AG04450 (cell line): ENCODE measurements around the gene NFIC. TPM values are rescaled to one million over a fixed set of nuclear protein-coding genes. Genes with fewer than 3 reads are reported as not detected.

Experiments
- CTCF ChIA-PET: fragments of 300-600, 350-600 bp; formaldehyde crosslinking; extraction: SDS; loops from one replicate; lab custom pipeline; 2022; ENCODE audit warnings: antibody characterized with exemption, inconsistent platforms; lab: Charles Lee
- POLR2A ChIA-PET: fragments of 350-600 bp; formaldehyde crosslinking; extraction: SDS; loops from one replicate; lab custom pipeline; 2021; ENCODE audit warnings: antibody characterized with exemption, inconsistent platforms; lab: Yijun Ruan, JAX
- DNase-seq: peaks from one replicate; pipeline ENCODE4 v3.0.0-alpha.2; 2011; ENCODE audit warnings: low read depth, low spot score
- H3K27ac ChIP-seq: one replicate; pipeline ENCODE4 v1.5.1; 2012; ENCODE audit warnings: low read depth, low read length, control low read depth
- H3K27me3 ChIP-seq: one replicate; pipeline ENCODE4 v1.6.0; 2012; ENCODE audit warnings: low read length; ENCODE audit not compliant: control insufficient read depth, insufficient read depth
- H3K4me3 ChIP-seq: 2 replicates; pipeline ENCODE4 v1.5.1; 2011; ENCODE audit warnings: mild to moderate bottlenecking, low read depth, low read length, control low read depth
- H3K9me3 ChIP-seq: 2 replicates; pipeline ENCODE4 v1.5.1; 2012; ENCODE audit warnings: low read length; ENCODE audit not compliant: control insufficient read depth, insufficient read depth
- CTCF ChIP-seq: IDR thresholded peaks from 2 replicates; pipeline ENCODE4 v1.5.1; 2011; ENCODE audit warnings: low read depth, low read length, control low read depth, inconsistent platforms
- polyA plus RNA-seq: library from polyadenylated mRNA; depleted of rRNA; stranded (reverse); fragments of >200 nt; gene quantifications from 2 replicates; pipeline ENCODE4 v1.2.3, GENCODE V29; 2011

The NFIC gene
- polyA plus RNA-seq, 1 experiment, result 3.9 TPM

DNA sequence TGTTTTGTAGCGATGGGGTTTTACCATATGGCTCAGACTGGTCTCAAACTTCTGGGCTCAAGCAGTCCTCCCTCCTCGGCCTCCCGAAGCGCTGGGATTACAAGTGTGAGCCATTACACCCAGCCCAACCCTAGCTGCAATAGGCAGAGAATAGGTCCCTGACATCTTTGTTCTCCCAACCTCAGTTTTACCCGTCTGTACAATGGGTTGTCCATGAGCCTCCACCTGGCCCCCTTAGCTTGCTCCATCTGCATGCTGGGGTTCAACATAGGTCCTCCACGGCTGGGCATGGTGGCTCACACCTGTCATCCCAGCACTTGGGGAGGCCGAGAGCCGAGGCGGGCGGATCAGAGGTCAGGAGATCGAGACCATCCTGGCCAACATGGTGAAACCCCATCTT, 14.4 kb downstream of the NFIC start:
- CTCF ChIA-PET, result no interaction called here
- no peak overlapping the region for H3K27ac ChIP-seq

GRCh38 chr19:3381701-3382372, 15.5 kb downstream of the NFIC start:
- CTCF ChIA-PET, result no interaction called here

More for the DNA sequence above, 14.4 kb downstream of the NFIC start:
- Histone ChIP-seq H3K4me3 (no peak overlapping the region), H3K9me3 (no peaks in the 10 kb centered on the region; the same call in 1 of the 2 replicates), H3K27me3 (no peaks in the 10 kb centered on the region)
- TF ChIP-seq CTCF, result no peak
- no peak for DNase-seq
- POLR2A ChIA-PET, result interaction anchor here (0.7 kb wide), 1 partner anchor 15 kb away, joined by 5 read pairs; no protein-coding TSS in a partner anchor

GRCh38 chr19:3382460-3383100, 16.2 kb downstream of the NFIC start:
- H3K27me3 ChIP-seq, result no peaks in the 10 kb centered on the region
- ChIA-PET CTCF (interaction anchor here (2.6 kb wide), 1 partner anchor 47 kb away, joined by 19 read pairs; no protein-coding TSS in a partner anchor), POLR2A (interaction anchor here (1.2 kb wide), 1 partner anchor 9 kb away, joined by 5 read pairs; no protein-coding TSS in a partner anchor)
- no peak for TF ChIP-seq CTCF
- no peak overlapping the region for H3K4me3 ChIP-seq
- no peak for DNase-seq
- H3K9me3 ChIP-seq, result no peaks in the 10 kb centered on the region; the same call in 1 of the 2 replicates
- H3K27ac ChIP-seq, result no peak overlapping the region

More at GRCh38 chr19:3381701-3382372, 15.5 kb downstream of the NFIC start:
- POLR2A ChIA-PET, result no interaction called here
- no peak for TF ChIP-seq CTCF
- H3K4me3 ChIP-seq, result no peak overlapping the region
- no peak for DNase-seq
- no peaks in the 10 kb centered on the region; the same call in 1 of the 2 replicates for H3K9me3 ChIP-seq
- no peak overlapping the region for H3K27ac ChIP-seq
- no peaks in the 10 kb centered on the region for H3K27me3 ChIP-seq

GRCh38 chr19:3383121-3383722, 16.8 kb downstream of the NFIC start:
- Histone ChIP-seq H3K27ac (peak overlapping the region; percentile 21), H3K4me3 (no peak overlapping the region), H3K27me3 (no peaks in the 10 kb centered on the region), H3K9me3 (no peaks in the 10 kb centered on the region; the same call in 1 of the 2 replicates)
- ChIA-PET POLR2A (interaction anchor here (0.6 to 1.2 kb wide), 2 partner anchors 8 to 16 kb away, joined by 4 to 5 read pairs; no protein-coding TSS in a partner anchor), CTCF (interaction anchor here (2.6 kb wide), 1 partner anchor 46 kb away, joined by 19 read pairs; no protein-coding TSS in a partner anchor)
- TF ChIP-seq CTCF, result no peak
- no peak for DNase-seq
